DMS 273 treated with DMSO at 0.1 percent for 48 hours (cell line): ENCODE measurements around the gene EXOC3L4.
"Not testable (repeated sequence)": the region's sequence is repeated elsewhere in the genome, so short reads cannot be mapped to it uniquely, and the experiment has no call there.

Experiments
- DNase-seq: peaks from one replicate; lab custom pipeline; 2025; lab: John Stamatoyannopoulos, UW

The EXOC3L4 gene

GRCh38 chr14:103094406-103095209 is at the start of gene EXOC3L4:
Gene EXOC3L4, plus strand, starts transcription at chr14:103094725. Its CDS starts 5,495 bp downstream, at chr14:103100220.
- DNase-seq, result no peak

- DNase-seq, result no peak
These were observed 49.1 kb upstream of the EXOC3L4 start for GRCh38 chr14:103045371-103045869.

- not testable (repeated sequence) for DNase-seq
These were observed 47.1 kb upstream of the EXOC3L4 start for GRCh38 chr14:103047453-103047852.

GRCh38 chr14:103050935-103051334 is 43.6 kb upstream of the EXOC3L4 start:
- no peak for DNase-seq

GRCh38 chr14:103052407-103052806 is 42.1 kb upstream of the EXOC3L4 start:
- no peak for DNase-seq

- no peak for DNase-seq
These were observed 38.8 kb upstream of the EXOC3L4 start for GRCh38 chr14:103055695-103056094.

- no peak for DNase-seq
These were observed 38.0 kb upstream of the EXOC3L4 start for GRCh38 chr14:103056322-103057027.

GRCh38 chr14:103057028-103057371 is 37.5 kb upstream of the EXOC3L4 start:
- DNase-seq, result no peak

- DNase-seq, result peak; percentile 68
These were observed 37.0 kb upstream of the EXOC3L4 start, which contains the start of gene CDC42BPB for GRCh38 chr14:103057372-103058163. Gene CDC42BPB, minus strand, starts transcription at chr14:103057549. Its CDS starts 376 bp downstream, at chr14:103057173.

GRCh38 chr14:103058164-103059055 is 36.1 kb upstream of the EXOC3L4 start:
- no peak for DNase-seq

- no peak for DNase-seq
These were observed 35.0 kb upstream of the EXOC3L4 start for GRCh38 chr14:103059556-103059955.

GRCh38 chr14:103061482-103061976 is 33.0 kb upstream of the EXOC3L4 start:
- no peak for DNase-seq

GRCh38 chr14:103064436-103064835 is 30.1 kb upstream of the EXOC3L4 start:
- DNase-seq, result no peak

GRCh38 chr14:103064978-103065377 is 29.5 kb upstream of the EXOC3L4 start:
- DNase-seq, result no peak

- no peak for DNase-seq
These were observed 28.7 kb upstream of the EXOC3L4 start for GRCh38 chr14:103065861-103066260.

- DNase-seq, result no peak
These were observed 28.1 kb upstream of the EXOC3L4 start for GRCh38 chr14:103066399-103066798.

- DNase-seq, result no peak
These were observed 27.1 kb upstream of the EXOC3L4 start for GRCh38 chr14:103067231-103067954.

- no peak for DNase-seq
These were observed 26.0 kb upstream of the EXOC3L4 start for GRCh38 chr14:103068351-103069073.

- no peak for DNase-seq
These were observed 24.2 kb upstream of the EXOC3L4 start for GRCh38 chr14:103070263-103070885.
